Liver (tissue), 3 donors: ENCODE results near the gene CADM2.

Source experiments
- EGR1 ChIP-seq, 2 donors: IDR thresholded peaks; 2 replicates each; pipeline ENCODE4 v1.6.1; 2016 to 2018; ENCODE audit warnings: antibody characterized with exemption in 2 of 2, low read depth in 2 of 2
- FOXA1 ChIP-seq: IDR thresholded peaks from 2 replicates; pipeline ENCODE4 v1.6.1; 2016; ENCODE audit warnings: antibody characterized with exemption
- FOXA2 ChIP-seq: IDR thresholded peaks from 2 replicates; pipeline ENCODE4 v1.6.1; 2016; ENCODE audit warnings: antibody characterized with exemption
- JUND ChIP-seq, 2 donors: IDR thresholded peaks; 2 replicates each; pipeline ENCODE4 v1.6.1; 2016; ENCODE audit warnings: antibody characterized with exemption in 2 of 2
- RAD21 ChIP-seq, 2 donors: IDR thresholded peaks; 2 replicates each; pipeline ENCODE4 v1.6.1; 2016; ENCODE audit warnings: antibody characterized with exemption in 2 of 2, mild to moderate bottlenecking in 2 of 2
- RXRA ChIP-seq, 2 donors: IDR thresholded peaks; 2 replicates each; pipeline ENCODE4 v1.6.1; 2017 to 2018; ENCODE audit warnings: antibody characterized with exemption in 2 of 2, mild to moderate bottlenecking in 1 of 2
- YY1 ChIP-seq: IDR thresholded peaks from 2 replicates; pipeline ENCODE4 v1.6.1; 2016; ENCODE audit warnings: antibody characterized with exemption, mild to moderate bottlenecking
- TF ChIP-seq, protein P1 (sequence below): fragments of 150-350 bp; IDR thresholded peaks from 2 replicates; pipeline ENCODE4 v1.5.1; 2017; ENCODE audit warnings: improper control_type of control experiment, low read depth, low read length; ENCODE audit not compliant: missing input control
- TF ChIP-seq, protein P2 (sequence below): IDR thresholded peaks from 2 replicates; pipeline ENCODE4 v1.6.1; 2016; ENCODE audit warnings: antibody characterized with exemption, mild to moderate bottlenecking
- donor health status: healthy.
- donor health status: healthy.

DNA sequence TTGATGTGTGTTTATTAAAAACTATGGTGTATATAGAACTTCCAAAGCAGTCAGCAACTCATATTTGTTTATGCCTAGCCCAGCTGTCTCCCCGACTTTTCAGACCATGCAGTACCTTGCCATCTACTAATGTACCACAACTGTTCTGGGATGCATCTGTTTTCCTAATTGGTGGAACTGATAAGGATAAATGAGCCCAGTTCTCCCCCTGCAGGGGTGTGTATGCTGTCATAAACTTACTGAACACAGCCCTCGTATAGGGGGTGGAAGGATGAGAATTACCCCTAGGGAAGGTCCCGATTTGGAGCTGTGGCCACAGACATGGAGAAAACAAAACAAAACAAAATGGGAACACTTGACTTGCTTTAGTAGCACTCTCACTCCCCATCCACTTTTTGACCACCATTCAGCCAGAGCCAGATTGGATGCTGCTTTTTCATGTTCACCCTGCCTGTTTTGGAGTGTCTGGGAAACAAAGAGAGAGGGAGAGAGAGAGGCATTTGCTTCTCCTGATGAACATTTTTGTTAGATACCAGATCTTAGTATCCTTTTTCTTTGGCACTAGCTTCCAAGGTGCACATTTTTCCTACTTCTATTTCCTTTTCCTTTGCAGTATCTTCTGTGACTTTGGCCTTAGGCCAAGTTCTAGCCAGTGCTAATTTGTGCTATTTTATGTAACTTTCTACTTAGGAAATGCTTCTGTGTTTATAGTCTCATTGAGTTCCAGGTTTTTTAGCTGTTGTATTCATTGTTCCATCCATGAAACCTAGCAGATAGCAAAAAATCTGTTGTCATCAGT, 29.1 kb downstream of the CADM2 start:
- TF ChIP-seq, protein P1, sequence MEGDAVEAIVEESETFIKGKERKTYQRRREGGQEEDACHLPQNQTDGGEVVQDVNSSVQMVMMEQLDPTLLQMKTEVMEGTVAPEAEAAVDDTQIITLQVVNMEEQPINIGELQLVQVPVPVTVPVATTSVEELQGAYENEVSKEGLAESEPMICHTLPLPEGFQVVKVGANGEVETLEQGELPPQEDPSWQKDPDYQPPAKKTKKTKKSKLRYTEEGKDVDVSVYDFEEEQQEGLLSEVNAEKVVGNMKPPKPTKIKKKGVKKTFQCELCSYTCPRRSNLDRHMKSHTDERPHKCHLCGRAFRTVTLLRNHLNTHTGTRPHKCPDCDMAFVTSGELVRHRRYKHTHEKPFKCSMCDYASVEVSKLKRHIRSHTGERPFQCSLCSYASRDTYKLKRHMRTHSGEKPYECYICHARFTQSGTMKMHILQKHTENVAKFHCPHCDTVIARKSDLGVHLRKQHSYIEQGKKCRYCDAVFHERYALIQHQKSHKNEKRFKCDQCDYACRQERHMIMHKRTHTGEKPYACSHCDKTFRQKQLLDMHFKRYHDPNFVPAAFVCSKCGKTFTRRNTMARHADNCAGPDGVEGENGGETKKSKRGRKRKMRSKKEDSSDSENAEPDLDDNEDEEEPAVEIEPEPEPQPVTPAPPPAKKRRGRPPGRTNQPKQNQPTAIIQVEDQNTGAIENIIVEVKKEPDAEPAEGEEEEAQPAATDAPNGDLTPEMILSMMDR, result no peak
- TF ChIP-seq EGR1 (IDR thresholded peaks at IDR 0.05; ENCODE audit: low read depth in 2 of 2) (no peak), JUND (IDR thresholded peaks at IDR 0.05) (no peak), YY1 (no peak), RAD21 (IDR thresholded peaks at IDR 0.05) (no peak), FOXA2 (no peak), RXRA (IDR thresholded peaks at IDR 0.05) (no peak), FOXA1 (no peak)
- TF ChIP-seq, protein P2, sequence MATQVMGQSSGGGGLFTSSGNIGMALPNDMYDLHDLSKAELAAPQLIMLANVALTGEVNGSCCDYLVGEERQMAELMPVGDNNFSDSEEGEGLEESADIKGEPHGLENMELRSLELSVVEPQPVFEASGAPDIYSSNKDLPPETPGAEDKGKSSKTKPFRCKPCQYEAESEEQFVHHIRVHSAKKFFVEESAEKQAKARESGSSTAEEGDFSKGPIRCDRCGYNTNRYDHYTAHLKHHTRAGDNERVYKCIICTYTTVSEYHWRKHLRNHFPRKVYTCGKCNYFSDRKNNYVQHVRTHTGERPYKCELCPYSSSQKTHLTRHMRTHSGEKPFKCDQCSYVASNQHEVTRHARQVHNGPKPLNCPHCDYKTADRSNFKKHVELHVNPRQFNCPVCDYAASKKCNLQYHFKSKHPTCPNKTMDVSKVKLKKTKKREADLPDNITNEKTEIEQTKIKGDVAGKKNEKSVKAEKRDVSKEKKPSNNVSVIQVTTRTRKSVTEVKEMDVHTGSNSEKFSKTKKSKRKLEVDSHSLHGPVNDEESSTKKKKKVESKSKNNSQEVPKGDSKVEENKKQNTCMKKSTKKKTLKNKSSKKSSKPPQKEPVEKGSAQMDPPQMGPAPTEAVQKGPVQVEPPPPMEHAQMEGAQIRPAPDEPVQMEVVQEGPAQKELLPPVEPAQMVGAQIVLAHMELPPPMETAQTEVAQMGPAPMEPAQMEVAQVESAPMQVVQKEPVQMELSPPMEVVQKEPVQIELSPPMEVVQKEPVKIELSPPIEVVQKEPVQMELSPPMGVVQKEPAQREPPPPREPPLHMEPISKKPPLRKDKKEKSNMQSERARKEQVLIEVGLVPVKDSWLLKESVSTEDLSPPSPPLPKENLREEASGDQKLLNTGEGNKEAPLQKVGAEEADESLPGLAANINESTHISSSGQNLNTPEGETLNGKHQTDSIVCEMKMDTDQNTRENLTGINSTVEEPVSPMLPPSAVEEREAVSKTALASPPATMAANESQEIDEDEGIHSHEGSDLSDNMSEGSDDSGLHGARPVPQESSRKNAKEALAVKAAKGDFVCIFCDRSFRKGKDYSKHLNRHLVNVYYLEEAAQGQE, result no peak
